HG03045 (cell line): Measurements from ENCODE around the gene HOXC9.

Experiments
- ATAC-seq: cut with Tn5 transposase; IDR thresholded peaks from one replicate; pipeline ENCODE4 v1.9.1; 2021; ENCODE audit warnings: mild to moderate bottlenecking, moderate library complexity; ENCODE audit not compliant: unreplicated experiment

HOXC9 gene

DNA sequence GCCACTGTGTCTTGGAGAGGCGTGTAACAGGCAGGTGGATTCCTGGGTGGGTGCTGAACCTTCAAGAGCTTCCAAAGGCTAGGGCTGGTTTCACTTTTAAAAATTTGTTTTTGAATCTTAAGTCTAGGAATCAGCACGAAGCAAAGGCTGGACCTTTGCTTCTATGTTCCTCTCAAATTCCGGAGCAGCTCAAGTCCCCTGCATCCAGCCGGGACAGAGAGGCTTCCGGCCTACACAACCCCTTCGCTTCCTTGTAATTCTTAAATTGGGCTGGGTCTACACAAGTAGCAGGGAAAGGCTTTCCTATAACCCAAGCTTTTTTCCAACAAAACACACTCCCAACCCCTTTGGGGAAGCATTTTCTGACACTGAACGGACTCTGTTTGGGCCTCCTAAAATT, 37.0 kb upstream of the HOXC9 start:
- ATAC-seq: no peak

DNA sequence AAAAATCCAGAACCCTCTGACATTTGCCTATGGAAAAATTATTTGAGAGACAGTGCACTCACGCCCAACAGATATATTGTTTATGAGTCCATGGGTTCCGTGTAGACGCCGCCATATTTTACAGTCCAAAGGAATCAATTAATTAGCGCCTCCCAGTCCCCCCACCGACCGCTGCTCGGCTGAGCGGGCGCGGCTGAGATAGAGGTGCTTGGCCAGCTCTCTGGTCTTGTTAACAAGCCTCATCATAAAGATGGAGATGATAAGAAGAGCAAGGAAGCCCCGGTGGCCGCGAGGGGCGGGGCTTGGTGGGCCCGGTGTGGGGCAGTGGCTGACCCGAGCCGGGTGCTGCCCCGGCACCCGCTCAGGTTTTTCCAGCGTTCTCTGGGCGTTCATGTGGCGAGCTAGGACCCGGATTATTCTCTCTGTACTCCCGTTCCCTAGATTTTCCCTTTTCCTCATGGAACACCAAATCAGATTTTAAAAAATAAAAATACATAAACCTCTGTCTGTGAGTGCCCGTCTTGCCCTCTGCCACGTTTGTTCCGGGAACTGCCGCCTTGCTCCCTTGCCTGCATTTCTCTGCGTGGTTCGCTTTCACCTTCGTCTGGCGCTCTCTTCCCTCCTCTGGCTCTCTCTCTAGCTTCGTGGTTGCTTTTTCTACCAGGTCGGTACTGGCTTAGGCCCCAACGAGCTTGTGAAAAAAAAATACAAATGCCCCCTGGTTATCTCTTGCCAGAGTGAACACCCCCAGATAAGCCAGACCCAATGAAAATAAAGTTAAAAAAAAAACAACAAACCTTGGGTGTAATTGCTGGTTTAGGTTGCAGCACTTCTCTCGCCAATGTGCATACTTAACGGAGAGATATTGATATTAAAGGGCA, 36.3 kb upstream of the HOXC9 start:
- ATAC-seq: no peak

DNA sequence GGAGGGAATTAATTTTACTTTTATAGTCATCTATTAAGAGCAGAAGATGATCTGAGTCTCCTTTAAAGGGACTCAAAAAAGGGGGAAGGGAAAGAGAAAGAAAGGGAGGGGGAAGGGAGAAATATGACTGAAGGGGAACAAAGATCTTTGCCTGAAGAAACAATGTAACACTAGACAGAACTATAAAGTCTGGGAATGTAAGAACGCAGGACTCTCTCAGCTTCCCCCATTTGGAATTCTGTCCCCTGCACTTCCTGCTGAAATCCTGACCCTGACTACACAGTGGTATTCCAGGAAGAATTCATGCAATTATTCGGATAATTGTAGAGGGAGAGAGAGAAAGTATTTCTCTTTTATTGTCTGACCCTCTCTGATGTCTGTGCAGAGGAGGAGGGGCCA, 35.6 kb upstream of the HOXC9 start:
- no peak for ATAC-seq

DNA sequence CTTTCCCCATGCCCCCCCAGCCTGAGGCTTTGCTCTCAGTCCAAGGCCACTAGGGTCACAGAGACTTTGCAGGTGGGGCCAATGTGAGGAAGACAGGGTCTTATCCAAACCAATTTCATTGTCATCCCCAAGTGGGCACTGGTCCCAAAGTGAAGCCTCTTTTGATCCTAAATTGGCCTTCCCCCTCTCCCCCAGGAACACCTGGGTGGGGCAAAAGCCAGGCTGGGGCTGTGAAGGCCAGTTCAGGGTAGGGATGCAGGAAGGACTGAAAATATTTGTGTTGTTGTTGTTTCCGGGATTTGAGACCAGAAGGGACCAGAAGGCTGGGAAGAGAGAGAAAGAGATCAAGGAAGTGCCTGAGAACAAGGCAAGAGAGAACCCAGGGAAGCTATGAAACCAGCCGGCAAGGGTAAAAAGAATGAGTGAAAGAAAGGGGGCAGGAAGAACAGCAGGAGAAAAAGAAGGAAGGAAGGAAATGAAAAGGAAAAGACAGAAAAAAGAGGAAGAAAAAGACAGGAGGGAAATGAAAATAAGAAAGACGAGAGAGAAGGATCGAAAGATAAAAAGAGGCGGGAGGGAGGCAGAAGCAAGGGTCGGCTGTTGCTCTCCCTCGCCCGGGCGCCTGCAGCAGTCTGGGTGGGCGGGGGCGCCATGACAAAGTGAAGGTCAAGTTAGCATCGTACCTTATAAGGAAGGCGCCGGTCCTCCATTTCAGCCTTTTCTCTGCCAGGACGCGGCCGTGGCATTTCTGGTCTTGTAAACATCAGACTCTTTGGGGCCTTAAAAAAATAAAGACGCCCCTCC, 34.5 kb upstream of the HOXC9 start:
- ATAC-seq: no peak

DNA sequence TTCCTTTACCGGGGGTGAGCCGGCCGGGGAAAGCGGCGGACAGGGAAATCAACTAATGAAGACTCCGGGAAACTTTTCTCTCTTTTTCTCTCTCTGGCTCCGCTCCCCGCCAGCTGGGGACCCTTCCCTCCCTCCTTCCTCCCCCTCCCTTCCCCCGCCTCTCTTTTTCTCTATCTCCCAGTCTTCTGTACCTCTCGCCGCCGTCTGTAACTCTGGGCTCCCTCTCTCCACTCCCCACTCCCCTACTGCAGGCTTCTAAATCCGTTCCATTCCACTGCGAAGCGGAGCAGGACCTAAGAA, 33.9 kb upstream of the HOXC9 start:
- no peak for ATAC-seq

DNA sequence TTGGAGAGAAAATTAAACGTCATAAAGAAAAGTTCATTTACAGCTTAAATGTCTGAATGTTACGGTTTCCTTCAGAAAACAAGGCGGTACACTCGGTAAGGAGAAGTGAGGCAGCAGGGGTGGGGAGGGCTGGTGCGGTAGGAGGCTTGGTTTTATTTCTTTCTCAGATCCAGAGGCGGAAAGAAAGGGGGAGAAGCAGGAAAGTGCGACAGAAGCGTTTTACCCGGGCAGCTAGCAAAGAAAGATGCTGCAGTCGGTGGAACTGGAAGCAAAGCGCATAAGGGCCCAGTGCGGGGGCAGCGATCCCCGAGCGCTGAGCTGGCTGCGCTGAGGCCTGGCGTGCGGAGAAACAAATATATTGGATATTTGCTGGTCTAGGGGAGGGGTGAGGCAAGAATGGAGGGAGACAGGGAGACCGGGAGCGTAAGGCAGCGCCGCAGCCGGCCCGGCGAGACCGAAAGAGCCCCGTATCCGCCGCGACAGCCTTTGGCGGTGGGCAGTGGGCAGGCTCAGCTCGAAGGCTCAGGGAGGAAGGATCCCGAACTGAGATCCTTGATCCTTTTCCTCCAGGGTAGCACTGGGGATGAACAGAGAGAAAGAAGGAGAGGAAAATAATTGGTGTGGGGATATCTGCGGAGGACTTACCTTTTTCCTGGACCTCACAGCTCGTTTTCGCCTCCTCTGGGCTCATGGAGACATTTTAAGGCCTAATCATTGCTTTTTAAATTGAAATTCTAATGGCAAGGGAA, 33.4 kb upstream of the HOXC9 start:
- no peak for ATAC-seq

DNA sequence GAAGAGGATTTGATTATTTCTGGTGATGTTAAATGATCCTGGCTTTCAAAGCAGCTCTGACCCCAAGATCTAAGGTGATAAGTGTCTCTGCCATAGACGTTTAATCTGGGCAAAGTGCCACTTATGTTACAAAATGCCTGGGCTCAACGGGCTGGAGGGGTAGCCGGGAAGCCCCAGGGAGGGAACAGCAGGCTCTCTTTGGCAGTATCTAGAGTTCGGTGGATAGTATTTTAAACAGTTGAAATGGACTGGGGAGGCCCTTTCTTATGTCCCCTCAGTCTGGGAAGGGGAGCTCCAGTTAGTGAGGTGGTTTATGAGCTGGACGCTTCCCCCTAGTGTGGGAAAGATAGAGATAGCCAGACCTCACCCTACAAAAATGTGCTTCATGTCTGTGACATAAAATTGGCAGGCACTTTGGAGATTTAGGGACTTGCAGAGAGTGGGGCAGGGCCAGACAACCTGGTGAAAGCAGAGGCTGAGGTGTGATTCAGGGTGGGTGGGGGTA, 32.5 kb upstream of the HOXC9 start:
- no peak for ATAC-seq

DNA sequence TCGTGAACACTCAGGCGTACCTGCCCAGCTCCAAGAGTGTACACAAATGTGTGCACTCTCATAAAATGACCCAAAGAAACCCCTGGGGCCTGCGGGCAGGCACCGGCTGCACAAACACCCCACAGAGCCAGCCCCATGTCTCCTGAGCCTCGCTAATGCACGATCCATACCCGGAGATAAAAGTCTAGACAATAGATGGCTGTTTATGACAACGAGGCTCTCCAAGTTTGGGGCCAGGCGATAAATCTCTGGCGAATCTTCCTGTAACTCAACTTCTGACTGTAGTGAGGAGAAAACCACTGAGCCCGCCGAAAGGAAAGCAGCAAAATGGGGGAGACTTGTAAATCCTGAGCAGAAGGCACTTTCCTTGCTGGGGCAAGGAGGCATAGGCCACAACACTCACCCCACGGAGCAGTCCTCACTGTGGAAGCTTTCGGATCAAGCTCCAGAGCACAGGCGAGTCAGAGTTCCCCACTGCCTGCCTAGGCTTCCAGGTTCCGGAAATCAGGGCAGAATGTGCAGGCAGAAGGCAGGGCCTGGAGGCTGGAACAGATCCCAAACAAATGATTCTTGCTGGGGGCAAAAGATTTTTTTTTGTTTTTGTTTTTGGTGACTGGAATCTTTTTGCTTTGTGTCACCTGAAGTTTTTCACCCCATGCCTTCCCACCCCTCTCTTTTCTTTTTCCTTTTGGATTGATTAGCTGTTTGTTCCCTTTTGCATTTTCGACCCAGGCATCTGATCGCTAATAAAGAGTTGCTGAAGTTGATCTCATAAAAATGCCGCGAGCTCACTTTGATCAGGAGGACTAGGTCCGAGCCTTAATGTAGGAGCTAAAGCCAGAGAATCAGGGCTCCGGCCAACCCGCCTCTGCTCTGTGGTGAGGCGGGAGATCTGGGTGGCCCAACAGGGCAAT, 31.5 kb upstream of the HOXC9 start:
- no peak for ATAC-seq

DNA sequence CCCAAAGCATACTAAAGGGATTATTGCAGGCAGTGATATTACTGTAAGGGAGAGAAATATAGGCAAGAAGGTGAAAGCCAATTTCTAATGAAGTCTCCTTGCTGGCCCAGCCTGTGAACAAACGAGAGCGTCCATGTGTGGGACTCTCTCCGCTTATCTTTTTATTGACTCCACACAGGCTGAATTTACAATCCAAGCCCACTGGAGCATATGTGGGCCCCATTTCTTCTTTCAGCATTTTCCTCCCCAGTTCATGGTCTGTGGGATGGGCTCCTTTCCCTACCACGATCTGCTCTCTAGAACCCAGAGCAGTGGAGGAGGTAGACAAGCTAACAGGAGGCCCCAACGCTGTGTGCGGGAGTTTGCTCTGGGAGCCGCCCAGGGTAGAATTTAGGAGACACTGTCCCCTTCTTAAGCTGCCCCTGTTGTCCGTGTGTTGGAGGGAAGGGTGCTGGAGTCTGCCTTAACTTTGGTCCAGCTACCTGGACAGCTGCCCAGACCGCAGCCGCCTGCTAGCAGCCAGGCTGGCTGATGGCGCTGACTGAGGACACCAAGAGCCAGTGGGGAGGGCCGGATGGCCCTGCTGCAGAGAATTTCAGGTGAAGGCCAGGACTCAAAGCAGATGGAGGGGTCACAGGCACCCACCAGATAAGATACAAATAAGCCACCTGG, 30.2 kb upstream of the HOXC9 start:
- no peak for ATAC-seq

DNA sequence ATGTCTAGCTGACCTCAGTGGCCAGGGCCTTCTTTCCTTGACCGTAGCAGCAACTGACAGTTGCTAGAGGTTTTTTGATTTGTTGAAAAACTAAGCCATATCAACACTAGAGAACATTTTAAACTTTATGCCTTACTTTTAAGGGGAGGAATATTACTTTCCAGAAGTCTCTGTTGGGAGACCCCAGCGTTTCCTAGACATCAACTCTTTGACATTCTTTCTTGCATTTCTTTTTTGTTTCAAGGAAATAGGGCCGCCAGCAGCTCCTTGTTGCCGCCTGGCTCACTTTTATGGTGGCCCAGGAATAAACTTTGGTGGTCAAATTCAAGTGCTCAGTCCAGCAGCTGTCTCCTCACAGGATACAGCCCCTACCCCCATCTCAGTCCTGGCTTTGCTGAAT, 29.5 kb upstream of the HOXC9 start:
- ATAC-seq: no peak

DNA sequence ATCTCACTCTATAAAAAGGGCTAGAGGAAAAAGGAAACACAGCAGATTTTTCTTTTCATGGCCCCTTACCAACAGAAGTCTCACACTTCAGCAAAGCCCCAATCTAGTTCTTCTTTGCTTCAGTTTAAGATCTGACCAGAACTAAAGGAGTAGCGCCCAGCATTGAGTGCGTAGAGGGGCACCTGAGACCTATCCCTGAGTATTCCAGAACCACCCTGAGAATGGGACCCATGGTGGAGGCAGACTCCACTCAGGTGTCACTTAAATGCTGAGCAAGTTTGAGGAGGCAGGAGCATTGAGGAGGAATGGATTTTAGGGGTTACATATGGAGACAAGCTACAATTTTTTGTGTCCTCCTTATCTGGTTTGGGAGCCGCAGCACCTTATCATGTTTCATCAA, 28.8 kb upstream of the HOXC9 start:
- ATAC-seq: no peak

DNA sequence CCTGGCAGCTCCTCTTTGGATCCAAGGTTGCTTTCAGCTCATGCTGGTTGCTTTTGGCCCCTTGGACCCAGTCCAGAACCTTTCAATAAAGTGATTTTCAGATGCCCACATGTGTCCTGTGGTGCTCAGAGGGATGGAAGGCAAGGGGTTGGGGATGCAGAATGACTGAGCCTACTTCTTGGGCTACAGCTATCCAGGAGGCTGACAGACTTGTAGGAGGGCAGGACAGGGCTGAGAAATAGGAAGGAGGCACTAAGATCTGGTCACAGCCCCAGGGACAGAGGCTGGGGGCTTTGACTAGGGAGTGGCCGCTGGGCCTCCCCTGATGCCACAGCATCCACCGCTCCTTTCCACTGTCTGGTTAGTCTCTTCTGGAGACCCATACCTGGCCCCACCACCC, 28.3 kb upstream of the HOXC9 start:
- ATAC-seq: no peak

DNA sequence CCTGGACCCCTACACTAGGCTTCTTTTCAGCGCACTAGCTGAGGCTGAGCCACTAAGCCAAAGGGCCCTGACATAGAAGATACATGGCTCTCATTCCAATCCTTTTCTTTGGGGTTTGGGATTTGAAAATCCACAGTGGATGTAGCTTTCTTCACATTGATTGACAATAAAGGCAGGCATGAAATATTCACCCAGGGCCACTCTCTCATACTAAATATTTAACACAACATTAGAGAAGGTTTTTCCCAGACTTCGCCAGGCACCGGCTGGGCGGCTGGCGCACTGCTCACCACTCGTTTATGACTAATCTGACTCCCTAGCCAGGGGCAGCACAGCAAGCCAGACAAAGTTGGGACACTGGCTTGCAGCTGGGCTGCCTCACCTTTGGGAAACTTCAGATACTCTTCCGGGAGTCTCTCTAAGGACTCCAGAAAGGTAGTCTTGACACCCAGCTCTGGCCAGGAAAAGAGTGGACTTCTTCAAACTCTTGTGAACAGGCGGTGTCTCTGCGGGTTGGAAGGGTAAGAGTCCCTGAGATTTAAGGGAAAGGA, 27.7 kb upstream of the HOXC9 start:
- no peak for ATAC-seq

DNA sequence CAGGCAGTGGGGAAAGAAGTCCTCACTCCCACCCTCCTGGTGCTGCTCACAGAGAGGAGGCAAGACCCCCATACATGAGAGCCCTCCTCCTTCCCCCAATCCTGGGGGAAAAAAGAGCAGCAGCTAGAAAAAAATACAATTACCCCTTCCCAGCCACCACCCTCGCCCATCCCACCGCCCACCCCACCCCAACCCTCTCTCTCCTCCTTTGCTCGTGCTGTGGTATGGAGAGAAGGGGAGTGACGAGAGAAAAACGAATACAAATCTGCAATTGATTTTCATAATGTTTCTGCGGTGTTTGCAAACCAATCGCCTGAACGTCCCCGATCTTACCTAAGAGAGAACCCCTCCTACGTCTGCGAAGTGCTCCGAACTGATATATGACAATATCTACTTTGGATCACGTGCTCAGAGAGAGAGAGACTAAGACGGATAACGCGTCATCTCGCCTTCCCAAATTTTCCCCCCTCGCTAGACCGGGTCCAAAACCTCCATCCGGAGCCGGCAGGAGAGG, 27.2 kb upstream of the HOXC9 start, which contains the start of gene HOXC11:
Gene HOXC11 (plus strand): TSS at position 405 of the 514 bp plus-strand sequence. CDS start 116 bp downstream, outside the sequence.
- no peak for ATAC-seq

DNA sequence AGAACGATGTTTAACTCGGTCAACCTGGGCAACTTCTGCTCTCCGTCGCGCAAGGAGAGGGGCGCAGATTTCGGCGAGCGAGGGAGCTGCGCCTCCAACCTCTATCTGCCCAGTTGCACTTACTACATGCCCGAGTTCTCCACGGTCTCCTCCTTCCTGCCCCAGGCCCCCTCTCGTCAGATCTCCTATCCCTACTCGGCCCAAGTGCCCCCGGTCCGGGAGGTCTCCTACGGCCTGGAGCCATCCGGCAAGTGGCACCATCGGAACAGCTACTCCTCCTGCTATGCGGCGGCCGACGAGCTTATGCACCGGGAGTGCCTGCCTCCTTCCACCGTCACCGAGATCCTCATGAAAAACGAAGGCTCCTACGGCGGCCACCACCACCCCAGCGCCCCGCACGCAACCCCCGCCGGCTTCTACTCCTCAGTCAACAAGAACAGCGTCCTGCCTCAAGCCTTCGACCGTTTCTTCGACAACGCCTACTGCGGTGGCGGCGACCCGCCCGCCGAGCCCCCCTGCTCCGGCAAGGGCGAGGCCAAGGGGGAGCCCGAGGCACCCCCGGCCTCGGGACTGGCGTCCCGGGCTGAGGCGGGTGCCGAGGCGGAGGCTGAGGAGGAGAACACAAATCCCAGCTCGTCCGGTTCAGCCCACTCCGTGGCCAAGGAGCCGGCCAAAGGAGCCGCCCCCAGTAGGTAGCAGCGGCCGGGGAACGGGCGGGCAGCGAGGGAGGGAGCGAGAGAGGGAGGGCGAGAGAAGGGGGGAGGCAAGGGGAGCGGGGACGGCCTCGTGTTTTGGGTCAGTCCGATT, 26.5 kb upstream of the HOXC9 start:
- no peak for ATAC-seq

DNA sequence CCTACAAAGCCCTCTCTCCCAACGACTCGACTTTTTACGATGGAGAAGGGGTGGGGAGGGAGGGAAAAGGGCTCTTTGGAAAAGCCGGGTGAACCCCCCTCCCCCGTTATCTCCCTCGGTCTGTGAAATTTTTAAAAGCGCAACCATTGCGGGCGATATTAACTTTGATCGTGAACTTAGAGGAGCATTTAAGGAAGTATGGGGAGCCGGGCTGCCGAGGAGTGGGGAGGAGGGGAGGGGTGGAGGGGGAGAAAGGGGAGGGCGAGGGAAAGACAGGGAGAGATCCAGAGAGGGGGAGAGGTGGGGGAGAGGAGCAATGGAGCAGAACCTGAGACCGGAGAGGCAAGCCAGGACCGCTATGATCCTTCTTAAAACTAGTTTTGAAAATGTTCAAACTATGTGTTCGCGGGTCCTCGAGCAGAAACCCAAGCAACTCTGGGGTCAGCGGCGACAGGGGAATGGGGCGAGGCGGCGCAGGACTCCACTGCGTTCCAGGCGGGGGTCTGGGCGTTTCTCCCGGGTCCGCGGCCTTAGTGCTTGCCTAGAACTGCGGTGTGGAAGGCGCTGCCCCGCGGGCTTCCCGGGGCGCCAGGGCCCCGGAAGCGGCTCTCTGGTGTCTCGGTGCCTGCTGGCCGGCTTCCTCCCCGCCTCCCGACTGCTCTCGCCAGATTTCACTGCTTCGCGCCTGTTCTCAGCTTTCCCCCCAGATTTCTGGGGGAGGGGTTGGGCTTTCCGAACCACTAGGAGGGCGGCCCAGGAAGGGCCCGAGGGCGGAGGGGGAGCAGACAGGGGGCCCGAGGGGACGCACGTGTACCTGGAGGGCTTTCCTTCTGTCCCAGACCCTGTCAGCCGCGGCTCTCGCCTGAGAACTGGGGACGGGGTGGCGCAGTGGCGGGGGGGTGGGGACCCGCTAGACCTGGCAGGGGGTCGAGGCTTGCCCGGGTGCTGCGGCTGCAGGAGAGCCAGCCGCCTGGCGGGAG, 25.6 kb upstream of the HOXC9 start, which contains the start of gene HOTAIR:
Gene HOTAIR (minus strand): TSS at position 871 of the 980 bp plus-strand sequence.
- no peak for ATAC-seq

DNA sequence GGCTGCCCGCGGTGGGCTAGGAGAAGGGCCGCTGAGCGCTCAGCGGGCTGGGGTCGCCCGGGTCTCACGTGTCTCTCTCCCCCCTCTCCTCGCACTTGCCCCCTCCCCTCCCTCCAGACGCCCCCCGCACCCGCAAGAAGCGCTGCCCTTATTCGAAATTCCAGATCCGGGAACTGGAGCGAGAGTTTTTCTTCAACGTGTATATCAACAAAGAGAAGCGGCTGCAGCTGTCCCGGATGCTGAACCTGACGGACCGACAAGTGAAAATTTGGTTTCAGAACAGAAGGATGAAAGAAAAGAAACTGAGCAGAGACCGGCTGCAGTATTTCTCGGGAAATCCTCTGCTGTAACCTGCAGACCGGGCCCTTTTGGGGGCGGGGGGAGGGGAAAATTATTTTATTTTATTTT, 24.9 kb upstream of the HOXC9 start:
- no peak for ATAC-seq
